Tibial artery (tissue), 4 donors: ENCODE results near the gene SPTBN5.
A peak's percentile ranks its signal among the peaks of the same experiment; 100 is the strongest.

Source experiments
- DNase-seq, 2 donors: peaks; one replicate each; pipeline ENCODE4 v3.0.0-alpha.2; 2019
- H3K27ac ChIP-seq, 2 donors: fragments of 200-600 bp; sonication (generic) in 1 of 2; 1 replicate in 1 of 2; 2 replicates in 1 of 2; pipeline ENCODE4 v1.5.1; 2018 to 2019; ENCODE audit warnings: mild to moderate bottlenecking in 1 of 2
- H3K27me3 ChIP-seq, 2 donors: fragments of 200-600 bp; sonication (generic) in 1 of 2; one replicate each; pipeline versions ENCODE4 v1.5.1 to v1.6.0; 2016 to 2019
- H3K36me3 ChIP-seq, 3 donors: fragments of 200-600 bp; sonication (generic) in 2 of 3; one replicate each; pipeline ENCODE4 v1.5.1; 2016 to 2019; ENCODE audit warnings: mild to moderate bottlenecking in 2 of 3
- H3K4me1 ChIP-seq, 4 donors: fragments of 200-600 bp; sonication (generic) in 2 of 4; 1 replicate in 3 of 4; 2 replicates in 1 of 4; pipeline ENCODE4 v1.5.1; 2016 to 2019
- H3K4me3 ChIP-seq, 2 donors: fragments of 200-600 bp; sonication (generic) in 1 of 2; 1 replicate in 1 of 2; 2 replicates in 1 of 2; pipeline ENCODE4 v1.5.1; 2018 to 2019; ENCODE audit warnings: mild to moderate bottlenecking in 2 of 2
- H3K9me3 ChIP-seq, 3 donors: fragments of 200-600 bp; sonication (generic) in 1 of 3; one replicate each; pipeline ENCODE4 v1.5.1; 2016 to 2019
- intact Hi-C: fragments of 100-400 bp; cut with DNase I; formaldehyde crosslinking; loops from one replicate; pipeline ENCODE4 v1.15.0; 2023; ENCODE audit warnings: low total_unique reads
- TF ChIP-seq, protein P1 (sequence below), 2 experiments: fragments of 200-600 bp in 1 of 2; fragments of 450-650 bp in 1 of 2; IDR thresholded peaks; one replicate each; pipeline ENCODE4 v1.5.1; 2017 to 2019; ENCODE audit warnings: antibody characterized with exemption in 2 of 2, mild to moderate bottlenecking in 1 of 2, moderate library complexity in 1 of 2

SPTBN5 gene

DNA sequence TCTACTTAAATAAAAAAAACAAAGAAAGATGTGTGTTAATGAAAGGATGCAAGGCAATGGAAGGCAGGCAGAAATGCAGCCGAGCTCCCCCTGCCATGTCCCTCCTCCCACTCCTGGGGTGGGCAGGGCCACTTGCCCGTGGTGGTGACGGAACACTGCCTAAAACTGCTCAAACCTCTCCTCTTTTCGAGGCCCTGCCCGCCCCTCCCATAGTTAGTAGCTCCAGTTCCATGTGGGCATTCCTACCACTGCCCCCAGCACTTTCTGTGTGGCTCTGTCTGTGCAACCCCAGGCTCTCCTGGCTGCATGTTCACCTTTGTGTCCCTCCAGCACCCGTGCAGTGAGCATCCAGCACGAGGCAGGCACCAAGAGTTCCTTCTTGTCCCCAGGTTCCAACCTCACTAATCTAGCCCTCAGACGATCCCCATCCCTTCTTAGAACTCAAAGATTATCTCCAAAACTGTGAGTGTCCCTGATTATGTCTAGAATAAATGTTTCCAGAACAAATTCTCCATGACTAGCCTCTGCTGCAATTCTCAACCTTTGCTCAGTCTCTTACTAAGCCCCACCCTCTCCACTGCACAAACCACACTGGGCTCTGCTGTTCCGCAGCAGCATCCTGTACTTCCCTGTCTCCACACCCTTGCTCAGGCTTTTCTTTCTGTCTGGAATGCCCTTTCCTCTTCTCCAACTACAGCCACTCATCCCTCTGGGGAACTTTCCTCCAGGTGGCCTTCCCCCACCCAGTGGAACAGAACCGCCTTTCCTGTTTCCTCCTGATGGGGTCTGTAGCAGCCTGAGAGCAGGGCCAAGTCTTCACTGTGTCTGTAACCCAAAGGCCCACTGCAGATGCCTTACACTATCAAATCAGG lies 32.6 kb upstream of the SPTBN5 start:
- no peaks in the 10 kb centered on the region for H3K9me3 ChIP-seq
- H3K27me3 ChIP-seq = no peaks in the 10 kb centered on the region
- peak overlapping the region; percentile 48 to 54 for H3K27ac ChIP-seq
- no peak overlapping the region for H3K4me3 ChIP-seq
- H3K4me1 ChIP-seq = peaks cover 0 to 67% (median 55%) of the 10 kb centered on the region in 4 donors
- intact Hi-C loops = no loop called here
- DNase-seq = no peak
- TF ChIP-seq, protein P1, sequence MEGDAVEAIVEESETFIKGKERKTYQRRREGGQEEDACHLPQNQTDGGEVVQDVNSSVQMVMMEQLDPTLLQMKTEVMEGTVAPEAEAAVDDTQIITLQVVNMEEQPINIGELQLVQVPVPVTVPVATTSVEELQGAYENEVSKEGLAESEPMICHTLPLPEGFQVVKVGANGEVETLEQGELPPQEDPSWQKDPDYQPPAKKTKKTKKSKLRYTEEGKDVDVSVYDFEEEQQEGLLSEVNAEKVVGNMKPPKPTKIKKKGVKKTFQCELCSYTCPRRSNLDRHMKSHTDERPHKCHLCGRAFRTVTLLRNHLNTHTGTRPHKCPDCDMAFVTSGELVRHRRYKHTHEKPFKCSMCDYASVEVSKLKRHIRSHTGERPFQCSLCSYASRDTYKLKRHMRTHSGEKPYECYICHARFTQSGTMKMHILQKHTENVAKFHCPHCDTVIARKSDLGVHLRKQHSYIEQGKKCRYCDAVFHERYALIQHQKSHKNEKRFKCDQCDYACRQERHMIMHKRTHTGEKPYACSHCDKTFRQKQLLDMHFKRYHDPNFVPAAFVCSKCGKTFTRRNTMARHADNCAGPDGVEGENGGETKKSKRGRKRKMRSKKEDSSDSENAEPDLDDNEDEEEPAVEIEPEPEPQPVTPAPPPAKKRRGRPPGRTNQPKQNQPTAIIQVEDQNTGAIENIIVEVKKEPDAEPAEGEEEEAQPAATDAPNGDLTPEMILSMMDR (IDR thresholded peaks at IDR 0.05) = no peak
- peaks cover 0 to 7% (median 7%) of the 10 kb centered on the region in 3 donors for H3K36me3 ChIP-seq

DNA sequence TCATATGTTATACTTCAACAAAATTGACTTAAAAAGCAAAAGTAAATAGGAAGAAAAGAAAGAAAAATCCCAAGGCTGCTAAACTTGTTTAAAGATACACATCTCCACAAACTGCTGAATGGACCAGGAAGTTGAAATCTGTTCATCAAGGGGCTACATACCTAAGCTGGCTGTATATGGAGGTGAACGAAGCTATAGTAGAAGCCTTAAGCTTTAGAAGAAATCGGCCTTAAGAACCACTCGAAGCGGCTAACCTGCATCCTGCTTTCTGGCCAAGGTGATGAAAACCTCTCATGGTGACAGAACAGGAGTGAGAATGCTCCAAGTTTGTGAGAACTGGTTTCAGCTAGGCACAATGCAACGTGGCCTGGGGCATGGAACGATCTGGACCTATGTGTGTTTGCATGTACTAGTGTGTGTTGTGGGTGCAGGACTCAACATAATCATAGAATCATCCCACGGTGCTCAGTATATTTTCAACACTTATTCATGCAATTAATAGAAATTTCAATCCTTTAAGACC lies 31.3 kb upstream of the SPTBN5 start:
- TF ChIP-seq, protein P1 (IDR thresholded peaks at IDR 0.05) = no peak
- intact Hi-C loops = no loop called here
- Histone ChIP-seq H3K27me3 (no peaks in the 10 kb centered on the region), H3K4me1 (peaks cover 0 to 67% (median 53%) of the 10 kb centered on the region in 4 donors), H3K27ac (peak overlapping the region in 1 of 2 donors; percentile 54), H3K4me3 (no peak overlapping the region), H3K36me3 (peaks cover 0 to 7% (median 7%) of the 10 kb centered on the region in 3 donors), H3K9me3 (no peaks in the 10 kb centered on the region)
- DNase-seq = peak in 1 of 2 donors; percentile 40

DNA sequence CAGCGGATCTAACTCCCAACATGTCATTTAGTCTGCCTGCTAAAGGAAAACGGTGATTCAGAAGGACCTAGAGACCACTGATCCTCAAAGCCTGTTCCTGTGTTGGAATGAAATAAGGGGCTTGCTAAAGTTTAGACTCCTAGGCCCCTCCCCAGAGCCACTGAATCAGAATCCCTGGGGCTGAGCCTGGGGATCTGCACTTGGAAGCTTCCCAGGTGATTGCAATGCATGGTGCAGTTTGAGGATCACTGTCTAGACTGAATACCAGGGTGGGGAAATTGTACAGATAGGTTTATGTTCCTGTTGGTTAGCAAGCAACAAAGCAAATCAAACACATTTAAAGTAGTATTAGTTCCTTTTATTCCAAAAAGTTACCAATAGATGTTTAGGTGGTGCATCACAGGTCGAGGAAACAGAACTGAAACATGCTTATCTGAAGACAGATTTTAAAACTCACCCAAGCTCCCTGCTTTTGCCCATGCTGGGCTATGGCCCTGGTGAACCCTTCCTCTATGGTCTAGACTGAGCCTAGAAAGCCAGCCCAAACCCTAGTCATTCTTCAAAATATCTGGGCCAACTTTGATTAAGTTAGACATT lies 29.6 kb upstream of the SPTBN5 start:
- peaks cover 0 to 15% (median 14%) of the 10 kb centered on the region in 3 donors for H3K36me3 ChIP-seq
- H3K27me3 ChIP-seq = no peaks in the 10 kb centered on the region
- H3K4me1 ChIP-seq = peaks cover 0 to 67% (median 52%) of the 10 kb centered on the region in 4 donors
- TF ChIP-seq, protein P1 (IDR thresholded peaks at IDR 0.05) = no peak
- no peak for DNase-seq
- no peak overlapping the region for H3K4me3 ChIP-seq
- no peak overlapping the region for H3K27ac ChIP-seq
- H3K9me3 ChIP-seq = no peaks in the 10 kb centered on the region
- intact Hi-C loops = no loop called here

DNA sequence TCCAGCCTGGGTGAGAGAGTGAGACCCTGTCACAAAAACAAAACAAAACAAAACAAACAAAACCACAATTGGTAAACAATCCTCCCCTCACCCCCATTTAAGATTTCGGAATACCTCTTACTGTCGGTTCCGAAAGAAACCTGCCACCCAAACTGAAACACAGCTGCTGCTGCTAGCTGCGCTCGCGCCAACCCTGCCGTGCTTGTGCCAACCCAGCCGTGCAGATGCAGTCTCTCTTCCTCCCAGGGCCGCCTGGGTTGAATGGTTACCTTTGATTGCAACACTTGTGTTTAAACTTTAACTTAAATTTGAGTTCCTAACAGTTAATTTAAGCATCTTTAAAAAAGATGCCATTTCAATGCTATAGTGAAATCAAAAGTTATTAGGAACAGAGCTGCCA lies 28.5 kb upstream of the SPTBN5 start:
- intact Hi-C loops = no loop called here
- Histone ChIP-seq H3K4me3 (no peak overlapping the region), H3K27me3 (no peaks in the 10 kb centered on the region), H3K27ac (no peak overlapping the region), H3K36me3 (peaks cover 0 to 17% (median 14%) of the 10 kb centered on the region in 3 donors), H3K9me3 (no peaks in the 10 kb centered on the region), H3K4me1 (peaks cover 0 to 67% (median 53%) of the 10 kb centered on the region in 4 donors)
- TF ChIP-seq, protein P1 (IDR thresholded peaks at IDR 0.05) = no peak
- peak in 1 of 2 donors; percentile 31 for DNase-seq

DNA sequence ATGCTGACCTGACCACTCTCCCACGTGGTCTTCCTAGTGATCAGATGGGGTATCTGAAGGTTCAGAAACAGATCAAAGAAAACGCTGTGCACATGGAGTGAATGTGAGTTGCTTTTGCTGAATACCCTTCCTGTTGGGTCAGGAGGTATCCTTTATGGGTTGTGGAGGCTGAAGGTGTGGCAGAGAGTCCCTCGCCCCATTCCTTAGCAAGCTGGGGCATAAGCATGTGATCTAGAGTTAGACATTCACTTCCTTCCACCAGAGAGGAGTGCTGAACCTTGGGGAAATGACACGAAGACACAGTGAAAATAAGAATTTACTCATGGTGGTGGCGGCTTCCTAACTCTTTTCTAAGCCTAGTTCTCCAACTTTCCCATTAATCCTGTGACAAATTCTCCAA lies 27.8 kb upstream of the SPTBN5 start:
- Histone ChIP-seq H3K27me3 (no peaks in the 10 kb centered on the region), H3K4me3 (no peak overlapping the region), H3K27ac (peak overlapping the region in 1 of 2 donors; percentile 45), H3K4me1 (peaks cover 0 to 67% (median 54%) of the 10 kb centered on the region in 4 donors), H3K9me3 (no peaks in the 10 kb centered on the region), H3K36me3 (peaks cover 0 to 17% (median 14%) of the 10 kb centered on the region in 3 donors)
- intact Hi-C loops = no loop called here
- TF ChIP-seq, protein P1 (IDR thresholded peaks at IDR 0.05) = no peak
- peak in 1 of 2 donors; percentile 21 for DNase-seq
